Measurements from ENCODE around the gene FEZ2.

The FEZ2 gene

GRCh38 chr2:36513661-36514060 lies 84.3 kb downstream of the FEZ2 start:
- H3K27ac ChIP-seq (ENCODE audit: low read length), result no peak overlapping the region
- no peaks in the 10 kb centered on the region for H3K9me3 ChIP-seq (ENCODE audit: insufficient read depth, low read length)
- peaks cover 32% of the 10 kb centered on the region for H3K27me3 ChIP-seq (ENCODE audit: low read depth, low read length)
- no peak overlapping the region for H3K9ac ChIP-seq (ENCODE audit: low read length)
- peaks cover 36% of the 10 kb centered on the region for H3K4me1 ChIP-seq (ENCODE audit: low read length)
- H2AFZ ChIP-seq (ENCODE audit: low read depth, low read length), result no peak overlapping the region
- no peaks in the 10 kb centered on the region for H3K79me2 ChIP-seq (ENCODE audit: low read length)
- peak overlapping the region; percentile 81 for H3K4me2 ChIP-seq (ENCODE audit: low read length)
- TF ChIP-seq CTCF (IDR thresholded peaks at IDR 0.05; ENCODE audit: low read depth, low read length), result no peak
- no peak for TF ChIP-seq EZH2phosphoT487 (IDR thresholded peaks at IDR 0.05; ENCODE audit: low read depth)
- peak overlapping the region; percentile 43 for H3K4me3 ChIP-seq (ENCODE audit: low read length)
- no peaks in the 10 kb centered on the region for H3K36me3 ChIP-seq (replicated peaks; ENCODE audit: low read depth, low read length)
- H4K20me1 ChIP-seq (ENCODE audit: insufficient read depth, low read length), result no peaks in the 10 kb centered on the region

DNA sequence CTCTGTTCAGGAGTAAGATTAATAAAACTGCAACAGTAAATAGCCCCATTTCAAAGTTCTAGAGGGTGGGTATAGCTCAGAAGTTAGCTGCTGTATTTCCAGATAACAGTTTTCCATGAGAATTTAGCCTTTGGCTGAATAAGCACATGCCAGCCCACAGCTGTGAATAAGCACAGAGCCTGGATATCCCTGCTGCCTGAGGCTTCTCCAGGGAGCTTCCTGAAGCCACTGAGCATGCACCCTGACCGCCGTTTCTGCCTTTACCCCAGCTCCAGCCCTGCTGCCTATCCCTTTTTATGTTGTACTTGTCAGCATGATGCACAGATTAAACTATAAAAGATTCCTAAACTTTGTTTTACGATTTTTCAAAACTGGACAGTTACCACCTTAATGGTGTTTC lies 85.3 kb downstream of the FEZ2 start:
- H3K36me3 ChIP-seq (replicated peaks; ENCODE audit: low read depth, low read length), result no peaks in the 10 kb centered on the region
- H3K9me3 ChIP-seq (ENCODE audit: insufficient read depth, low read length), result no peaks in the 10 kb centered on the region
- H4K20me1 ChIP-seq (ENCODE audit: insufficient read depth, low read length), result no peaks in the 10 kb centered on the region
- no peak overlapping the region for H3K27ac ChIP-seq (ENCODE audit: low read length)
- H2AFZ ChIP-seq (ENCODE audit: low read depth, low read length), result no peak overlapping the region
- H3K79me2 ChIP-seq (ENCODE audit: low read length), result no peaks in the 10 kb centered on the region
- TF ChIP-seq CTCF (IDR thresholded peaks at IDR 0.05; ENCODE audit: low read depth, low read length) (no peak), EZH2phosphoT487 (IDR thresholded peaks at IDR 0.05; ENCODE audit: low read depth) (no peak)
- H3K4me3 ChIP-seq (ENCODE audit: low read length), result peak overlapping the region; percentile 53
- H3K4me2 ChIP-seq (ENCODE audit: low read length), result peak overlapping the region; percentile 81
- H3K27me3 ChIP-seq (ENCODE audit: low read depth, low read length), result peaks cover 34% of the 10 kb centered on the region
- H3K9ac ChIP-seq (ENCODE audit: low read length), result no peak overlapping the region
- peaks cover 36% of the 10 kb centered on the region for H3K4me1 ChIP-seq (ENCODE audit: low read length)

DNA sequence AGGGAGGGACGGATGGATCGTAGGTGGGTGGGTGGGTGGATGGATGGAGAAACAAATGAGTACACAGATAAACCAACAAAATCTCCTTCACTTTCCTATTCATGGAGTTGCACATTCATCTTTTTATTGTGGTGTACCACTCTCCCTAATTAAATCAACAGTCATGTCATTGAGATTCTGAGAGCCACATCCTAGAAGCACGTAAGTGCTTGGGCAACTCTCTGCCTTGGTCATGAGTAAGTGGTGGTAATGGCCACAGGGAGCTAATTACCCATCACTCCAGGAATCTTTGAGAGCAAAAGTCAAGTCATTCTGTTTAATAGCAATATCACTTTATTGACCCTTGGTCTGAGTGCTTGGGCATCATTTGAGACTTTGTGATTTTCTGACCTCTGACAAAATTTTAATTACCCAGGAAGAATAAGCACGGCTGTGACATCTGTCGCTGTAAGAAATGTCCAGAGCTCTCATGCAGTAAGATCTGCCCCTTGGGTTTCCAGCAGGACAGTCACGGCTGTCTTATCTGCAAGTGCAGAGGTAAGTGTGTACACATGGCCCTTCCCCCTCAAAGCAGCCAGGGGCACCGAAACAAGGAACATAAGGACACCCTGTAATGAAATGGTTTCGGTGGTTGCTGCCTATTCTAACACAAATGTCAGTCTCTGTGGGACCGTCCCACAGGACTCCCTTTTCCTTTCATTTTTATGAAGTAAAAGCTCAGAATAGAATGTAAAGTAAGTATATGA lies 85.9 kb downstream of the FEZ2 start:
- Histone ChIP-seq H3K9ac (ENCODE audit: low read length) (no peak overlapping the region), H4K20me1 (ENCODE audit: insufficient read depth, low read length) (no peaks in the 10 kb centered on the region), H3K9me3 (ENCODE audit: insufficient read depth, low read length) (no peaks in the 10 kb centered on the region), H3K4me1 (ENCODE audit: low read length) (peaks cover 36% of the 10 kb centered on the region), H3K4me2 (ENCODE audit: low read length) (peak overlapping the region; percentile 81), H3K36me3 (replicated peaks; ENCODE audit: low read depth, low read length) (no peaks in the 10 kb centered on the region), H3K4me3 (ENCODE audit: low read length) (peak overlapping the region; percentile 53), H2AFZ (ENCODE audit: low read depth, low read length) (no peak overlapping the region), H3K79me2 (ENCODE audit: low read length) (no peaks in the 10 kb centered on the region), H3K27ac (ENCODE audit: low read length) (no peak overlapping the region), H3K27me3 (ENCODE audit: low read depth, low read length) (peaks cover 34% of the 10 kb centered on the region)
- TF ChIP-seq CTCF (IDR thresholded peaks at IDR 0.05; ENCODE audit: low read depth, low read length) (no peak), EZH2phosphoT487 (IDR thresholded peaks at IDR 0.05; ENCODE audit: low read depth) (no peak)

DNA sequence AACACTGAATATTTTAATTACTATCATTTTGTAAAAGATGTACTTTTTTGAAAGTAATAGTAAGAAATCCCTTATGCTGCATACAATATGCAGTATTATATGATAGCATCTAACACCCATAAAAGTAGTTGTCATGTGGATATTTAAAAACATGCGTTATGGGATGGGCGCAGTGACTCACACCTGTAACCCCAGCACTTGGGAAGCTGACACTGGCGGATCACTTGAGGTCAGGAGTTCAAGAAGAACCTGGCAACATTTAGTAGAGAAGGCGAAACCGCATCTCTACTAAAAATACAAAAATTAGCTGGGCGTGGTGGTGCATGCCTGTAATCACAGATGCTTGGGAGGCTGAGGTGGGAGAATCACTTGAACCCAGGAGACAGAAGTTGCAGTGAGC lies 88.9 kb downstream of the FEZ2 start:
- peaks cover 25% of the 10 kb centered on the region for H3K4me1 ChIP-seq (ENCODE audit: low read length)
- H2AFZ ChIP-seq (ENCODE audit: low read depth, low read length), result no peak overlapping the region
- peaks cover 19% of the 10 kb centered on the region for H3K27me3 ChIP-seq (ENCODE audit: low read depth, low read length)
- no peaks in the 10 kb centered on the region for H3K36me3 ChIP-seq (replicated peaks; ENCODE audit: low read depth, low read length)
- H4K20me1 ChIP-seq (ENCODE audit: insufficient read depth, low read length), result no peaks in the 10 kb centered on the region
- TF ChIP-seq EZH2phosphoT487 (IDR thresholded peaks at IDR 0.05; ENCODE audit: low read depth) (no peak), CTCF (IDR thresholded peaks at IDR 0.05; ENCODE audit: low read depth, low read length) (no peak)
- H3K79me2 ChIP-seq (ENCODE audit: low read length), result no peaks in the 10 kb centered on the region
- no peak overlapping the region for H3K4me3 ChIP-seq (ENCODE audit: low read length)
- H3K27ac ChIP-seq (ENCODE audit: low read length), result no peak overlapping the region
- no peaks in the 10 kb centered on the region for H3K9me3 ChIP-seq (ENCODE audit: insufficient read depth, low read length)
- no peak overlapping the region for H3K9ac ChIP-seq (ENCODE audit: low read length)
- H3K4me2 ChIP-seq (ENCODE audit: low read length), result no peak overlapping the region
